HEK293 (cell line): ENCODE results near the gene ECM2.

ENCODE experiments used
- HOXD13 ChIP-seq: sonication (generic); formaldehyde crosslinking; IDR thresholded peaks from 2 replicates; pipeline ENCODE4 v1.8.0; 2022; ENCODE audit warnings: missing genetic modification reagents, borderline replicate concordance
- MZF1 ChIP-seq: fragments of 450-650 bp; formaldehyde crosslinking; IDR thresholded peaks from 2 replicates; pipeline ENCODE4 v1.5.1; 2017; ENCODE audit warnings: missing biosample characterization, missing genetic modification characterization, borderline replicate concordance
- YY1 ChIP-seq: fragments of 450-650 bp; formaldehyde crosslinking; IDR thresholded peaks from 2 replicates; pipeline ENCODE4 v1.5.1; 2018; ENCODE audit warnings: missing biosample characterization, missing genetic modification characterization
- ZFP69B ChIP-seq: fragments of 450-650 bp; formaldehyde crosslinking; IDR thresholded peaks from 2 replicates; pipeline ENCODE4 v1.5.1; 2016; ENCODE audit warnings: missing biosample characterization, missing genetic modification characterization
- ZNF112 ChIP-seq: fragments of 450-650 bp; formaldehyde crosslinking; IDR thresholded peaks from 2 replicates; pipeline ENCODE4 v1.5.0; 2017; ENCODE audit warnings: missing biosample characterization, missing genetic modification characterization
- ZNF239 ChIP-seq: fragments of 450-650 bp; formaldehyde crosslinking; IDR thresholded peaks from 2 replicates; pipeline ENCODE4 v1.5.1; 2016; ENCODE audit warnings: missing biosample characterization, missing genetic modification characterization
- ZNF354C ChIP-seq: fragments of 450-650 bp; formaldehyde crosslinking; IDR thresholded peaks from 2 replicates; pipeline ENCODE4 v1.5.1; 2016; ENCODE audit warnings: missing biosample characterization, missing genetic modification characterization, low read depth, borderline replicate concordance
- ZNF555 ChIP-seq: fragments of 450-650 bp; formaldehyde crosslinking; conservative IDR thresholded peaks from 2 replicates; pipeline ENCODE4 v1.5.1; 2017; ENCODE audit warnings: missing biosample characterization, mild to moderate bottlenecking, missing genetic modification characterization, inconsistent platforms
- ZNF629 ChIP-seq: fragments of 450-650 bp; formaldehyde crosslinking; IDR thresholded peaks from 2 replicates; pipeline ENCODE4 v1.5.1; 2017; ENCODE audit warnings: missing biosample characterization, missing genetic modification characterization
- ZNF660 ChIP-seq: fragments of 450-650 bp; IDR thresholded peaks from 2 replicates; pipeline ENCODE4 v1.5.1; 2018; ENCODE audit warnings: missing biosample characterization, mild to moderate bottlenecking, missing genetic modification characterization
- TF ChIP-seq, protein P1 (sequence below): fragments of 450-650 bp; formaldehyde crosslinking; IDR thresholded peaks from 2 replicates; pipeline ENCODE4 v1.5.1; 2016; ENCODE audit warnings: missing biosample characterization, missing genetic modification characterization
- TF ChIP-seq, protein P2 (sequence below): fragments of 450-650 bp; formaldehyde crosslinking; IDR thresholded peaks from 2 replicates; pipeline ENCODE4 v1.5.1; 2017; ENCODE audit warnings: missing biosample characterization, missing genetic modification characterization
- TF ChIP-seq, protein P3 (sequence below): fragments of 450-650 bp; formaldehyde crosslinking; IDR thresholded peaks from 2 replicates; pipeline ENCODE4 v1.5.1; 2017; ENCODE audit warnings: missing biosample characterization, missing genetic modification characterization

DNA sequence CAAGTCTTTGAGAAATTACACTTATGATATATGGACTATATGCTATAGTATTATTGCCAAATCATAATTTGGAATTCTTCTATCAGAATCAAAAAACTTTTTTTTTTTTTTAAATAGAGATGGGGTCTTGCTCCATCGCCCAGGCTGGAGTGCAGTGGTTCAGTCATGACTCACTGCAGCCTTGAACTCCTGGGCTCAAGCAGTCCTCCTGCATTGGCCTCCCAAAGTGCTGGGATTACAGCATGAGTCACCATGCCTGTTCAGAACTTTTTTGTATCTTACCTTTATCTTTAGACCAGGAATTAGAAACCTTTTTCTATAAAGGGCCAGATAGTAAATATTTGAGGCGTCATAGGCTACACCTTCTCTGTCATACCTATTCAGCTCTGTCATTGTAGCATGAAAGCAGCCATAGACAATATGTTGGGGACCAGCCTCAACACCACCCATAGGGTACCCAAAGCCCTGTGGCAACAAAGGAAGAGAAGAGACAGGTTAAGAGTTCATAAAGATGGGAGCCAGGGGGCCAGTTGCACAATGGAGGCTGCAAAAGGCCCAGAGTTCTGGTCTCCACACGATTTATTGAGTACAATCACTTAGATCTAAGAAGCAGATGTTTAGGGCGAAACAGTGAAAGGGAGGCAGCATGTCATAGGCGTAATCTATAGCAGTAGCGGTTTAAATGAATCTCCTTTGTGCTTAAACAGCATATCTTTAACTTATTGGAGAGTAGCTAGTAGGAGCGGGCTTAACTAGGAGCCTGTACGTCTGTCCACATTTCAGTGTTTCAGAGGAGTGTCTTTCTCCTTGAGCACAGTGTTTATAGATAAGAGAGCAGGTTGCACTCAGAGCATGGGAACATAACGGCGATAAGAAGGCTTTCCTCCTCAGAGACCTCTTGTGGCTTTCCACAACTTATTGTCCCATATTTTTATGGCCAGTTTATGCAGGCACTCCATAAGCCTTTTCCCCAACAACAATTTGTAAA, 12.5 kb downstream of the ECM2 start:
- TF ChIP-seq, protein P1, sequence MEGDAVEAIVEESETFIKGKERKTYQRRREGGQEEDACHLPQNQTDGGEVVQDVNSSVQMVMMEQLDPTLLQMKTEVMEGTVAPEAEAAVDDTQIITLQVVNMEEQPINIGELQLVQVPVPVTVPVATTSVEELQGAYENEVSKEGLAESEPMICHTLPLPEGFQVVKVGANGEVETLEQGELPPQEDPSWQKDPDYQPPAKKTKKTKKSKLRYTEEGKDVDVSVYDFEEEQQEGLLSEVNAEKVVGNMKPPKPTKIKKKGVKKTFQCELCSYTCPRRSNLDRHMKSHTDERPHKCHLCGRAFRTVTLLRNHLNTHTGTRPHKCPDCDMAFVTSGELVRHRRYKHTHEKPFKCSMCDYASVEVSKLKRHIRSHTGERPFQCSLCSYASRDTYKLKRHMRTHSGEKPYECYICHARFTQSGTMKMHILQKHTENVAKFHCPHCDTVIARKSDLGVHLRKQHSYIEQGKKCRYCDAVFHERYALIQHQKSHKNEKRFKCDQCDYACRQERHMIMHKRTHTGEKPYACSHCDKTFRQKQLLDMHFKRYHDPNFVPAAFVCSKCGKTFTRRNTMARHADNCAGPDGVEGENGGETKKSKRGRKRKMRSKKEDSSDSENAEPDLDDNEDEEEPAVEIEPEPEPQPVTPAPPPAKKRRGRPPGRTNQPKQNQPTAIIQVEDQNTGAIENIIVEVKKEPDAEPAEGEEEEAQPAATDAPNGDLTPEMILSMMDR (tag by site-specific recombination) = no peak
- TF ChIP-seq, protein P2, sequence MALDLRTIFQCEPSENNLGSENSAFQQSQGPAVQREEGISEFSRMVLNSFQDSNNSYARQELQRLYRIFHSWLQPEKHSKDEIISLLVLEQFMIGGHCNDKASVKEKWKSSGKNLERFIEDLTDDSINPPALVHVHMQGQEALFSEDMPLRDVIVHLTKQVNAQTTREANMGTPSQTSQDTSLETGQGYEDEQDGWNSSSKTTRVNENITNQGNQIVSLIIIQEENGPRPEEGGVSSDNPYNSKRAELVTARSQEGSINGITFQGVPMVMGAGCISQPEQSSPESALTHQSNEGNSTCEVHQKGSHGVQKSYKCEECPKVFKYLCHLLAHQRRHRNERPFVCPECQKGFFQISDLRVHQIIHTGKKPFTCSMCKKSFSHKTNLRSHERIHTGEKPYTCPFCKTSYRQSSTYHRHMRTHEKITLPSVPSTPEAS = no peak
- TF ChIP-seq ZNF354C (tag by site-specific recombination) (no peak), ZNF555 (tag by site-specific recombination) (no peak), ZNF629 (tag by site-specific recombination) (no peak), ZNF239 (tag by site-specific recombination) (no peak), ZNF660 (tag by site-specific recombination) (no peak), YY1 (no peak), ZNF112 (tag by site-specific recombination) (no peak), HOXD13 (CRISPR knock-in tag) (no peak), MZF1 (tag by site-specific recombination) (no peak), ZFP69B (no peak)
- TF ChIP-seq, protein P3, sequence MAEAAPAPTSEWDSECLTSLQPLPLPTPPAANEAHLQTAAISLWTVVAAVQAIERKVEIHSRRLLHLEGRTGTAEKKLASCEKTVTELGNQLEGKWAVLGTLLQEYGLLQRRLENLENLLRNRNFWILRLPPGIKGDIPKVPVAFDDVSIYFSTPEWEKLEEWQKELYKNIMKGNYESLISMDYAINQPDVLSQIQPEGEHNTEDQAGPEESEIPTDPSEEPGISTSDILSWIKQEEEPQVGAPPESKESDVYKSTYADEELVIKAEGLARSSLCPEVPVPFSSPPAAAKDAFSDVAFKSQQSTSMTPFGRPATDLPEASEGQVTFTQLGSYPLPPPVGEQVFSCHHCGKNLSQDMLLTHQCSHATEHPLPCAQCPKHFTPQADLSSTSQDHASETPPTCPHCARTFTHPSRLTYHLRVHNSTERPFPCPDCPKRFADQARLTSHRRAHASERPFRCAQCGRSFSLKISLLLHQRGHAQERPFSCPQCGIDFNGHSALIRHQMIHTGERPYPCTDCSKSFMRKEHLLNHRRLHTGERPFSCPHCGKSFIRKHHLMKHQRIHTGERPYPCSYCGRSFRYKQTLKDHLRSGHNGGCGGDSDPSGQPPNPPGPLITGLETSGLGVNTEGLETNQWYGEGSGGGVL (tag by site-specific recombination) = no peak
